GM12873 (cell line): ENCODE results near the gene ACSL3.

Experiments used
- TF ChIP-seq, protein P1 (sequence below): IDR thresholded peaks from 2 replicates; pipeline ENCODE4 v1.5.1; 2012; ENCODE audit warnings: low read depth, mild to moderate bottlenecking, moderate library complexity, low read length, control low read depth; ENCODE audit not compliant: insufficient read depth; ENCODE audit errors: missing control alignments

ACSL3 gene

DNA sequence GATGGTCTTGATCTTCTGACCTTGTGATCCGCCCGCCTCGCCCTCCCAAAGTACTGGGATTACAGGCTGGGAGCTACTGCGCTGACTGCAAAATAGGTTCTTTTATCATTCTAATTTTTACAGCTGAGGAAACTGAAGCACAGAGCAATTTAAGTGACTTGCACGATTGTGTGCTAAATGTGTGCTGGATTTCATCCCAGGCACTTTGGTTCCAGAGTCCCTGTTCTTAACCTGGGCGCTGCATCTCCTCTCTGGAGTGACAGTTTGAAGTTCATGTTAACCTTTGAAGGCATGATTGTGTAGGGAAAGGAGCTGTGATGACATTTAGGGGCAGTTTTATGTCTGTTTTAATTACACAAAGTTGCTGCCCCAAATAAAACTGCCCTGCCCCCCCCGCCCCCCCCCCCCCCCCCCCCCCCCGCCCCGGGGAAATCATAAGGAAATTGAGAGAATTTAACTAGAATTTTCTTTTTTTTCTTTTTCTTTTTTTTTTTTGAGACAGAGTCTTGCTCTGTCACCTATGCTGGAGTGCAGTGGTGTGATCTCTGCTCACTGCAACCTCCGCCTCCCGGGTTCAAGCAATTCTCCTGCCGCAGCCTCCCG is 5.6 kb downstream of the ACSL3 start:
- TF ChIP-seq, protein P1, sequence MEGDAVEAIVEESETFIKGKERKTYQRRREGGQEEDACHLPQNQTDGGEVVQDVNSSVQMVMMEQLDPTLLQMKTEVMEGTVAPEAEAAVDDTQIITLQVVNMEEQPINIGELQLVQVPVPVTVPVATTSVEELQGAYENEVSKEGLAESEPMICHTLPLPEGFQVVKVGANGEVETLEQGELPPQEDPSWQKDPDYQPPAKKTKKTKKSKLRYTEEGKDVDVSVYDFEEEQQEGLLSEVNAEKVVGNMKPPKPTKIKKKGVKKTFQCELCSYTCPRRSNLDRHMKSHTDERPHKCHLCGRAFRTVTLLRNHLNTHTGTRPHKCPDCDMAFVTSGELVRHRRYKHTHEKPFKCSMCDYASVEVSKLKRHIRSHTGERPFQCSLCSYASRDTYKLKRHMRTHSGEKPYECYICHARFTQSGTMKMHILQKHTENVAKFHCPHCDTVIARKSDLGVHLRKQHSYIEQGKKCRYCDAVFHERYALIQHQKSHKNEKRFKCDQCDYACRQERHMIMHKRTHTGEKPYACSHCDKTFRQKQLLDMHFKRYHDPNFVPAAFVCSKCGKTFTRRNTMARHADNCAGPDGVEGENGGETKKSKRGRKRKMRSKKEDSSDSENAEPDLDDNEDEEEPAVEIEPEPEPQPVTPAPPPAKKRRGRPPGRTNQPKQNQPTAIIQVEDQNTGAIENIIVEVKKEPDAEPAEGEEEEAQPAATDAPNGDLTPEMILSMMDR = no peak

DNA sequence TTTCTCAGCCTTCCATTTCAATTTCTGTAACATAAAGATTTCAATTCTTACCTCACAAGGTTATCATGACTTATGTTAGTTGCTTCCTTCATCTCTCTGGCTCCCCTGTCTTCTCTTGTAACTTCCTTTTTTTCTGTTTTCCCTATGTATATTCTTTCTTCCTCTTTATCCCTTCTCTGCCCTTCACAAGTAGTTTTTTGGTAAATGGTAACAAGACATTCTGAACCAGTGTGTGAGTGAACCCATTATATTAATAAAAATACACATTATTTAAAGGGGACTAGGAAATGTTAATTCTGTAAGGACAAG is 8.4 kb downstream of the ACSL3 start:
- TF ChIP-seq, protein P1 = no peak

DNA sequence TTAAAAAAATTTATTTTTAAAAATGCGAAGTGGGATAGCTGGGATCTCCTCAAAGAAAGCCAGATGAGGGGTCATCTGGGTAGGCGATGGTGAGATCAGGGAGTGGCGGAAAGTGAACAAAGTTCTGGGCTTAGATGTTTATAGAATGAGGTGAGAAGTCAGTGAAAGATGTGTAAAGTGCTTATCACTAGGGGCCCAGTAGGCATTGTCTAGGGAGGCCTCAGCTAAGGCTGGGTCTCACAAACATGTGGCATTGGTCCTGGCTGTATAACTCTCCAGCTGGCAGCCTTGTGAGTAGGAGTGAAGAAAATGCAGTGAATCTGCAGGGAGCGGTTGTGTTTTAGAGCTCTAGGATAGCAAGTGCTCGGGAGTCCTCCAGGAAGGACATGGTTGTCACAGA is 10.5 kb downstream of the ACSL3 start:
- TF ChIP-seq, protein P1 = no peak

DNA sequence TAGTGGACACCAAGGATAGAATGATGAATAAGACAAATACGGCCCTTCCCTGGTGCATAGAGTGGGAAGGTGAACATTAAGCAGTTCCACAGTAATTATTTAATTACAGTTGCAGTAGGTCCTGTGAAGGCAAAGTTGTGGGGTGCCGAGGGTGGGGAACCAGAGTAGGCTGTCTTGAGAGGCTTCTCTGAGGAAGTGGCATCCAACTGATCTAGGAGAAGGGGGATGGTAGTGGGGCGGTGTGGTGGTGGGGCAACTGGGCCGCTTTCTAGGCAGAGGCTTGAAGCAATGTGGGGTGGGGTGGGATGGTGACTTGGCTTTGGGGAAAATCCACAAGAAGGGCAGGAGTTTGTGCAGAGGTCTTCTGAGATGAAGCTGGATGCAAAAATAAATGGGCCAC is 11.7 kb downstream of the ACSL3 start:
- TF ChIP-seq, protein P1 = no peak

DNA sequence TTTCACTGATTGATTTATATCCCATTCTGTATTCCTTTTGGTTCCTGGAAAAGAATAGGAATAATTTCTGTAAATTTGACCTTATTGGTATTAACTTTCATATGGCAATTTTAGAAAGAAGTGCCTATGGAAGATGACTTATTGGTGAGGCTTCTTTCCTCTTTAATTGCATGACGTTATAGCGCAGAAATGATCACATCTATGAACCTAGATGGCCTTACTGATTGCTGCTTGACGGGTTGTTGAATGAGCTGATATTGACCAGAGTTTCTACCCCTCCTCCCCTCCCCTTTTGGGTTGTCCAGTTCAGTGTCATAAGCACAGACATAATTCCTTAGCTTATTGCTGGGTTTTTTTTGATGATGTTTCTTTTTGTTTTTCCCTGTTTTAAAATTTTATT is 14.6 kb downstream of the ACSL3 start:
- TF ChIP-seq, protein P1 = no peak

DNA sequence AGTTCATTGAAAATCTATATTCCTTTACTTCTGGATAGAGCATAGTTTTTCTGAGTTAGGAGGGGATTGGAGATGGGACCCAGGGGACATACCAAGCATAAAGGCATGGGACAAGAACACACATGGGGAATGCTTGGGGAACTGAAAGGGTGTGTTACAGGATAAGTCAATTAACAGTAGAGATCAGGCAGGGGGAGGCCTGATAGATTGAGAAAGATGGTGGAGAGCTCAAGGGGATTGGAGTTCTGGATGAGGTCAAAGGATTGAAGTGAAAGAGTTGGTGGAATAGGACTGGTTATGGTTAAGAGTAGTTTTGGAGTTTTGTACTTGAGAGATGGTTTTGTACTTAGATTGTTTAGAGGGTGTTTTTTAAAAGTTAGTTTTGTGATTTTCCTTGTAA is 16.1 kb downstream of the ACSL3 start:
- TF ChIP-seq, protein P1 = no peak

DNA sequence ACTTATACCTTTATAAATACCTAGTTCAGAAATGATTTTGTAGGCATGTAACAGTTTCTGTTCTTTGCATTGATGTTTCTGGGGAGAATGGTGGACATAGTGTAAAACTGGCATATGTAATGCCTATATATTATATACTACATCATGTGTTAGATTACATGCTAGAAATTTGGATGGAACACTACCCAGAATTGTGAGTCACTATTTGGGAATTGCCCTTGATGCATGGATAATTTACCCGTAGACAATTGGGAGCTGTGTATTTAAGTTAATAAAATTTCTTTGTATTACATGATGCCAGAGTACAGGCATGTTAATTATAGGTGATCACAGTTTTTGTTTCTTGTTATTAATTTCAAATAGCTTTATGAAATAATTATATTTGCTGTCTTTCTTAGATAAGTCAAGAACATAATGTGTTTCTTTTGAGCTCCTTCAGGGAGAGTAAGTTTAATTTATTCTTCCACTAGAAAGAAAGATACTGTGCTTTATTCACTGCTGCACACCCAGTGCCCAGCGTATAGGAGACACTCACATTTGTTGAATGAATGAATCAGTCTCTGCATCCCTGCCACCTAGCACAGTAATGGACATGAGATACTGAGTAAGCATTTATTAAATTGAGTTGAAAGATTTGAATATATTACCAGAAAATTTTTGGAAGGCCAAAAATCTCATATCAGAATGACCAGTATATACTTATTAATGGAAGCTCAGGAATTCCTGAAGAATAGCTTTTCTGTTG is 16.9 kb downstream of the ACSL3 start:
- TF ChIP-seq, protein P1 = no peak
